ENCODE data around the gene NUP93. TPM values are rescaled to one million over a fixed set of nuclear protein-coding genes. Genes with fewer than 3 reads are reported as not detected.

NUP93 gene
- total RNA-seq, 1 donor, result 60.9 TPM

GRCh38 chr16:56741399-56741798 lies 11.5 kb downstream of the NUP93 start:
- no peak overlapping the region for H3K4me3 ChIP-seq (ENCODE audit: low read depth, low read length)
- TF ChIP-seq CTCF (IDR thresholded peaks at IDR 0.05; ENCODE audit: insufficient read depth, low read depth, low read length), result no peak
- DNase-seq (ENCODE audit: low read depth), result no peak

- DNase-seq (ENCODE audit: low read depth), result peak; percentile 79
- TF ChIP-seq CTCF (IDR thresholded peaks at IDR 0.05; ENCODE audit: insufficient read depth, low read depth, low read length), result no peak
- H3K4me3 ChIP-seq (ENCODE audit: low read depth, low read length), result no peak overlapping the region
Measured at GRCh38 chr16:56742030-56742984, 12.4 kb downstream of the NUP93 start.

- TF ChIP-seq CTCF (IDR thresholded peaks at IDR 0.05; ENCODE audit: insufficient read depth, low read depth, low read length), result no peak
- H3K4me3 ChIP-seq (ENCODE audit: low read depth, low read length), result no peak overlapping the region
- DNase-seq (ENCODE audit: low read depth), result peak; percentile 54
Measured at GRCh38 chr16:56743840-56744239, 13.9 kb downstream of the NUP93 start.

GRCh38 chr16:56744996-56745640 lies 15.2 kb downstream of the NUP93 start:
- no peak for TF ChIP-seq CTCF (IDR thresholded peaks at IDR 0.05; ENCODE audit: insufficient read depth, low read depth, low read length)
- H3K4me3 ChIP-seq (ENCODE audit: low read depth, low read length), result no peak overlapping the region
- no peak for DNase-seq (ENCODE audit: low read depth)

- H3K4me3 ChIP-seq (ENCODE audit: low read depth, low read length), result no peak overlapping the region
- no peak for DNase-seq (ENCODE audit: low read depth)
- no peak for TF ChIP-seq CTCF (IDR thresholded peaks at IDR 0.05; ENCODE audit: insufficient read depth, low read depth, low read length)
Measured at GRCh38 chr16:56747486-56748045, 17.6 kb downstream of the NUP93 start.

GRCh38 chr16:56748191-56748590 lies 18.3 kb downstream of the NUP93 start:
- DNase-seq (ENCODE audit: low read depth), result no peak
- no peak for TF ChIP-seq CTCF (IDR thresholded peaks at IDR 0.05; ENCODE audit: insufficient read depth, low read depth, low read length)
- H3K4me3 ChIP-seq (ENCODE audit: low read depth, low read length), result no peak overlapping the region
